HepG2 (cell line): Measurements from ENCODE around the gene F2RL3. TPM values are rescaled to one million over a fixed set of nuclear protein-coding genes. Genes with fewer than 3 reads are reported as not detected.
A peak's percentile ranks its signal among the peaks of the same experiment; 100 is the strongest.

Source experiments
- ATAC-seq: fragments of 200-7000 bp; cut with Tn5 transposase; 3 replicates; pipeline ENCODE4 v1.9.1; 2020; ENCODE audit warnings: mild to moderate bottlenecking, moderate library complexity
- BruUV-seq: library from RNA; stranded (reverse); fragments of 400-500 nt; replicated peaks from 2 replicates; lab custom pipeline; 2021; lab: Mats Ljungman, UMichigan
- CTCF ChIA-PET: fragments of 300-600 bp; formaldehyde crosslinking; extraction: SDS; loops from one replicate; lab custom pipeline; 2021; ENCODE audit warnings: low total read pairs, inconsistent platforms, low intra/inter-chr PET ratio; lab: Yijun Ruan, JAX
- POLR2A ChIA-PET: fragments of 350-600 bp; sonication (Branson Sonifier 250); formaldehyde crosslinking; loops from one replicate; lab custom pipeline; 2020; ENCODE audit warnings: antibody characterized with exemption, inconsistent platforms; lab: Yijun Ruan, JAX
- DNase-seq: peaks from one replicate; pipeline ENCODE4 v3.0.0-alpha.2; 2015; ENCODE audit warnings: low spot score
- FAIRE-seq: peaks from 3 replicates; lab custom pipeline; 2011; peaks lifted over from hg19 to GRCh38; lab: Jason Lieb, UNC
- H2AFZ ChIP-seq: one replicate; pipeline ENCODE4 v1.6.1; 2011; ENCODE audit warnings: low read length, inconsistent platforms
- H3K27ac ChIP-seq: fragments of 300-600 bp; 3 replicates; pipeline ENCODE4 v1.8.0; 2011; ENCODE audit warnings: mixed run types, mild to moderate bottlenecking, mixed read lengths, low read length, inconsistent platforms; ENCODE audit not compliant: insufficient read depth; ENCODE audit errors: extremely low read length
- H3K27me3 ChIP-seq, 2 experiments: fragments of 200-600 bp in 1 of 2; 2 replicates in 1 of 2; 3 replicates in 1 of 2; pipeline versions ENCODE4 v1.6.0 to v1.8.0; 2011; ENCODE audit warnings: low read length in 2 of 2, mild to moderate bottlenecking in 2 of 2, moderate library complexity in 2 of 2, inconsistent platforms in 1 of 2; ENCODE audit not compliant: insufficient read depth in 2 of 2, control insufficient read depth in 1 of 2
- H3K36me3 ChIP-seq, 2 experiments: fragments of 200-600 bp in 1 of 2; replicated peaks in 1 of 2; 2 replicates in 1 of 2; 3 replicates in 1 of 2; pipeline versions ENCODE4 v1.5.1 to v1.8.0; 2011; ENCODE audit warnings: low read length in 2 of 2, inconsistent platforms in 1 of 2; ENCODE audit not compliant: insufficient read depth in 2 of 2, control insufficient read depth in 1 of 2
- H3K4me1 ChIP-seq: 2 replicates; pipeline ENCODE4 v1.5.1; 2012; ENCODE audit warnings: low read length, inconsistent platforms; ENCODE audit not compliant: insufficient read depth
- H3K4me2 ChIP-seq: 2 replicates; pipeline ENCODE4 v1.6.0; 2011; ENCODE audit warnings: low read depth, low read length, inconsistent platforms
- H3K4me3 ChIP-seq, 3 experiments: fragments of 200-600 bp in 1 of 3; sonication (generic), shearing (Covaris generic) in 1 of 3; replicated peaks in 1 of 3; 2 replicates each; pipeline ENCODE4 v1.5.1; 2011 to 2016; ENCODE audit warnings: low read length in 3 of 3, inconsistent platforms in 2 of 3, low read depth in 2 of 3, mild to moderate bottlenecking in 2 of 3, control low read depth in 1 of 3, mixed read lengths in 1 of 3; ENCODE audit not compliant: insufficient read depth in 1 of 3
- H3K79me2 ChIP-seq: one replicate; pipeline ENCODE4 v1.6.1; 2011; ENCODE audit warnings: low read length, inconsistent platforms; ENCODE audit not compliant: insufficient read depth
- H3K9ac ChIP-seq: 2 replicates; pipeline ENCODE4 v1.6.0; 2011; ENCODE audit warnings: mild to moderate bottlenecking, low read depth, low read length, inconsistent platforms; ENCODE audit not compliant: insufficient read depth
- H3K9me3 ChIP-seq: 2 replicates; pipeline ENCODE4 v1.5.1; 2012; ENCODE audit warnings: mild to moderate bottlenecking, low read length
- H4K20me1 ChIP-seq: 2 replicates; pipeline ENCODE4 v1.6.0; 2011; ENCODE audit warnings: inconsistent platforms, mild to moderate bottlenecking, low read length, moderate library complexity; ENCODE audit not compliant: insufficient read depth
- SRF ChIP-seq: IDR thresholded peaks from 2 replicates; pipeline ENCODE4 v1.6.1; 2011; ENCODE audit warnings: mild to moderate bottlenecking, low read depth, low read length, moderate library complexity
- WGBS: methylation state at CpG from one replicate; pipeline ENCODE4 v1.1.6; 2017; ENCODE audit warnings: low lambda C conversion rate; 5-methylcytosine and 5-hydroxymethylcytosine counted together
- in situ Hi-C: cut with HindIII; loops from 2 replicates; pipeline ENCODE4 v1.10.0; 2017; ENCODE audit warnings: low pct_unique_long_range_greater_than_20kb; ENCODE audit not compliant: extremely low pct_ligation_motif_present
- intact Hi-C: fragments of 100-400 bp; cut with micrococcal nuclease; formaldehyde crosslinking; loops from one replicate; pipeline ENCODE4 v1.10.0; 2022; ENCODE audit not compliant: unreplicated experiment
- polyA plus RNA-seq, 8 experiments: library from polyadenylated mRNA; depleted of rRNA in 3 of 8; stranded (reverse) in 7 of 8; unstranded in 1 of 8; fragments of >200 nt; fragmentation: Illumina TruSeq in 4 of 8; extraction: Trizol in 4 of 8; gene quantifications; 2 replicates each; pipeline versions ENCODE4 v1.2.1 to v1.2.3, GENCODE V29; 2011 to 2016; ENCODE audit warnings: low read depth in 4 of 8, missing spikeins in 1 of 8, mixed read lengths in 1 of 8; ENCODE audit not compliant: insufficient read depth in 1 of 8
- total RNA-seq, 5 experiments: library from RNA; depleted of rRNA; stranded (reverse); fragments of >200 nt; fragmentation: Illumina TruSeq; extraction: Trizol; gene quantifications; 2 replicates each; pipeline ENCODE4 v1.2.3, GENCODE V29; 2016; ENCODE audit warnings: low read depth in 1 of 5
- TF ChIP-seq, protein P1 (sequence below): IDR thresholded peaks from 2 replicates; pipeline ENCODE4 v1.6.1; 2016; ENCODE audit warnings: mild to moderate bottlenecking
- TF ChIP-seq, protein P2 (sequence below): sonication (generic); formaldehyde crosslinking; IDR thresholded peaks from 2 replicates; pipeline ENCODE4 v1.8.0; 2022; ENCODE audit warnings: missing genetic modification reagents, mild to moderate bottlenecking, moderate library complexity, borderline replicate concordance

F2RL3 gene
- total and polyA plus RNA-seq, 2 of the 13 experiments (the other 11 are each of a cell fraction or from before 2014, with no cell fraction given), result not detected

DNA sequence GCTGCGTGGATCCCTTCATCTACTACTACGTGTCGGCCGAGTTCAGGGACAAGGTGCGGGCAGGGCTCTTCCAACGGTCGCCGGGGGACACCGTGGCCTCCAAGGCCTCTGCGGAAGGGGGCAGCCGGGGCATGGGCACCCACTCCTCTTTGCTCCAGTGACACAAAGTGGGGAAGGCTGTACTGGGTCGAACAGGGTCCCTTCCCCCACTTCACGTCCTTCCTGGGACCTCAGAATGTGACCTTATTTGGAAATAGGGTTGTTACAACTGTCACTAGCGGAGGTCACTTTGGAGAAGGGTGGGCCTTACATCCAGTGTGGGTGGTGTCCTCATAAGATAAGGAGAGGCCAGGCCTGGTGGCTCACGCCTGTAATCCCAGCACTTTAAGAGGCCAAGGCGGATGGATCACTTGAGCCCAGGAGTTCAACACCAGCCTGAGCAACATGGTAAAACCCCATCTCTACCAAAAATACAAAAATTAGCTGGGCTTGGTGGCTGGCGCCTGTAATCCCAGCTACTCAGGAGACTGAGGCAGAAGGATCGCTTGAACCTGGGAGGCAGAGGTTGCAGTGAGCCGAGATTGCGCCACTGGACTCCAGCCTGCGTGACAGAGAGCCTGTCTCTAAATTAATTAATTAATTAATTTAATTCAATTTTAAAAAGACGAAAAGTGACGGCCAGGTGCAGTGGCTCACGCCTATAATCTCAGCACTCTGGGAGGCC lies 1.8 kb downstream of the F2RL3 start:
- no peaks in the 10 kb centered on the region for H3K79me2 ChIP-seq
- in situ Hi-C loops, result no loop called here
- no peak overlapping the region for H2AFZ ChIP-seq
- no peak overlapping the region for H3K27ac ChIP-seq
- H3K27me3 ChIP-seq, result peaks cover 3 to 34% of the 10 kb centered on the region in 2 experiments; a peak in 4 of 5 replicates
- H3K4me3 ChIP-seq, result no peak overlapping the region
- TF ChIP-seq, protein P1, sequence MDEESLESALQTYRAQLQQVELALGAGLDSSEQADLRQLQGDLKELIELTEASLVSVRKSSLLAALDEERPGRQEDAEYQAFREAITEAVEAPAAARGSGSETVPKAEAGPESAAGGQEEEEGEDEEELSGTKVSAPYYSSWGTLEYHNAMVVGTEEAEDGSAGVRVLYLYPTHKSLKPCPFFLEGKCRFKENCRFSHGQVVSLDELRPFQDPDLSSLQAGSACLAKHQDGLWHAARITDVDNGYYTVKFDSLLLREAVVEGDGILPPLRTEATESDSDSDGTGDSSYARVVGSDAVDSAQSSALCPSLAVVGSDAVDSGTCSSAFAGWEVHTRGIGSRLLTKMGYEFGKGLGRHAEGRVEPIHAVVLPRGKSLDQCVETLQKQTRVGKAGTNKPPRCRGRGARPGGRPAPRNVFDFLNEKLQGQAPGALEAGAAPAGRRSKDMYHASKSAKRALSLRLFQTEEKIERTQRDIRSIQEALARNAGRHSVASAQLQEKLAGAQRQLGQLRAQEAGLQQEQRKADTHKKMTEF (CRISPR knock-in tag), result no peak
- TF ChIP-seq, protein P2, sequence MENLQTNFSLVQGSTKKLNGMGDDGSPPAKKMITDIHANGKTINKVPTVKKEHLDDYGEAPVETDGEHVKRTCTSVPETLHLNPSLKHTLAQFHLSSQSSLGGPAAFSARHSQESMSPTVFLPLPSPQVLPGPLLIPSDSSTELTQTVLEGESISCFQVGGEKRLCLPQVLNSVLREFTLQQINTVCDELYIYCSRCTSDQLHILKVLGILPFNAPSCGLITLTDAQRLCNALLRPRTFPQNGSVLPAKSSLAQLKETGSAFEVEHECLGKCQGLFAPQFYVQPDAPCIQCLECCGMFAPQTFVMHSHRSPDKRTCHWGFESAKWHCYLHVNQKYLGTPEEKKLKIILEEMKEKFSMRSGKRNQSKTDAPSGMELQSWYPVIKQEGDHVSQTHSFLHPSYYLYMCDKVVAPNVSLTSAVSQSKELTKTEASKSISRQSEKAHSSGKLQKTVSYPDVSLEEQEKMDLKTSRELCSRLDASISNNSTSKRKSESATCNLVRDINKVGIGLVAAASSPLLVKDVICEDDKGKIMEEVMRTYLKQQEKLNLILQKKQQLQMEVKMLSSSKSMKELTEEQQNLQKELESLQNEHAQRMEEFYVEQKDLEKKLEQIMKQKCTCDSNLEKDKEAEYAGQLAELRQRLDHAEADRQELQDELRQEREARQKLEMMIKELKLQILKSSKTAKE (CRISPR knock-in tag), result no peak
- TF ChIP-seq SRF, result 0 out of 2 replicates have a peak, but pooled peaks have one; percentile 29
- peaks cover 60% of the 10 kb centered on the region for H3K4me1 ChIP-seq
- DNase-seq (no peak), FAIRE-seq (no peak), ATAC-seq (no peak)
- WGBS, result 54% methylated on average over 15 of the region's 24 CpGs
- H3K9ac ChIP-seq, result no peak overlapping the region
- BruUV-seq, result no TSS peak
- intact Hi-C loops, result no loop called here
- ChIA-PET CTCF (no interaction called here), POLR2A (no interaction called here)
- no peaks in the 10 kb centered on the region for H3K9me3 ChIP-seq
- no peak overlapping the region for H3K4me2 ChIP-seq
- no peaks in the 10 kb centered on the region for H3K36me3 ChIP-seq
- no peaks in the 10 kb centered on the region for H4K20me1 ChIP-seq
